Stimulated activated CD8-positive, alpha-beta memory T cell treated with anti-CD3 and anti-CD28 coated beads, Interleukin-15, amount 100 ng/mL, for 4 hours (primary cell): Measurements from ENCODE around the gene MACROD2.

Experiments used
- DNase-seq, 2 donors: peaks; one replicate each; pipeline ENCODE4 v3.0.0-alpha.2; 2020; ENCODE audit warnings: low read depth in 2 of 2

MACROD2 gene

DNA sequence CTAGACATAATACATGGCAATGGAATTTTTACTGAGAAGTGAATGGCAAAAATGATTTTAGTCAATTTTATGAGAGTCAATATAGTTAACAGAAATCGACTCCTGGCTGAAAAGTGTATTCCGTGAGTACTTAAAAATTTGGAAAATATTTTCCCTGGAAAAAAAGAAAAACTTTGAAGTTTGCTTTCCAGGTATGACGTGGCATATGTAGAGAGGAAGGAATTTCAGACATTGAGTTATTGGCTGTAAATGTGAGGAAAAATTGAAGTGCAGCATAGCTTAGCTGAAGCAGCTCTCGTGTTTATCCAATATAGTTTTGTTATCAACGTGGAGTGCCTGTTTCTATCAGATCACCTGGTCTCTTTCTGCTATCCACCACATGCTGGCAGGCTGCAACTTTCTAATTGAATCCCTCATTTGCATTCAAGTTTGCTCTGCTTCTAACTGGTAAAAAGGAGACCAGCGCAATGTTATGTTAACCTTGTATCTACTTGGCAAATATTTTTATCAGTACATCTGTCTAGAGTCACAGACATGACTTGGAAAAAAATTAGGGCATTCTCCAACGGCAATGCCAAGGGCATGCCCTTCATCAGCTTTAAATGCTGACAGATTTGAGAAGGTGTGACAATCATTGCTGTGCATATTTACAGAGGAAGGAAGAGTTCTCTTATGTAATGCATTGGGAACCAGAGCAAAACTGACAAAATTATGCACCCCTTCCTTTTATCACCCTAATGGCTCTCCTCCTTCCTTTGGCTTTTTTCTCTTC lies 1444.9 kb downstream of the MACROD2 start:
- DNase-seq: no peak

DNA sequence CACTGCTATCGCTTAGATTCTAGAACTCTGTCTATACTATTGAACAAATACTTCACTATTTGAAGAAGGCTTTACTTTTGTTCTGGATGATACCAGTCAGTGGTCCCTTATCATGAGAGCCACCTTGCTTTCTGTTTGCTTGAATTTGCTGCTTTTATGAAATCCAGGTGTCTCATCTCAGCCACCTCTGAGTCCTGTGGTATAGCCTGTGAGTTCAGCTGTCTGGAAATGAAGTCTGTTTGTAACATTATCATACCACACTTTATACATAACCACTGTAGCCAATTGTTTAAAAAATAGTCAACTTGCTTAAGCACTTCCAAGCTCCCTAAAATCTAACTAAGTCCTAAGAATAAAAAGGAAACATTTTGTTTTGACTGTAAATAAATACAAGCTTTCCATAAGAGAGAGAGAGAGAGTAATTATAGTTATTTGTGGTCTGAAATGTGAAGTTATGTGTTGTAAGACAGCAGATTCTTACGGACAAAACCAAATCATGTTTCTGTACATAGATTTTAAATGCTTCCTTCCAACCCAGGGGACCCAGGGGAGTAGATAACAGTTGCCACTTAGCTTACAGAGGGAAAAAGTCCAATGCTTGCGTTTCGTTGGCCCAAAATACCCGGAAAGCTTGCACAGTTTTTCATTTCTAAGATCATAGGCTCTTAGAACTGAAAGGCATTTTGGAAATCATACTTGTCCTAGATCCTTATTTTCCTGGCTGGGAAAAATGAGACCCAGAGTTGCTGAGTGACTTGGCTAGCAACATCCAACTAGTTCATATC lies 1449.9 kb downstream of the MACROD2 start:
- no peak for DNase-seq

DNA sequence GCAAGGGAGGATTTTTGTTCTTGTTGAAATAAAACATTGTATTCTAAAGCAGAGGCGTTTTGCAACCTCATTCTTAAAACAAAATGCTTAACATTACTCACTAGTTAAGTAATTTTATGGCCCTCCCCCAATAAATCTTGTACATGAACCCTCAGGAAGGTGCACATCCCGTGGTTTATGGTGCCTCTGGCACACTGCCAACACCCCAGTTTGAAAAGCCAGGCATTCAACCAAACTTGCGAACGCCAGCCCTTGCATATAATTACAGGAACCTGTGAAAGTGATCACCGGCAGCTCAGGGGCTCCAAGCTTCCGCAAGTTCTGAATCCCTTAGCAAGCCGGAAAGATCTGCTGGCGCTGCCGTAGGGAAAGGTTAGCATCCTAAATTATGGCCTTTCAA lies 1451.1 kb downstream of the MACROD2 start:
- no peak for DNase-seq

DNA sequence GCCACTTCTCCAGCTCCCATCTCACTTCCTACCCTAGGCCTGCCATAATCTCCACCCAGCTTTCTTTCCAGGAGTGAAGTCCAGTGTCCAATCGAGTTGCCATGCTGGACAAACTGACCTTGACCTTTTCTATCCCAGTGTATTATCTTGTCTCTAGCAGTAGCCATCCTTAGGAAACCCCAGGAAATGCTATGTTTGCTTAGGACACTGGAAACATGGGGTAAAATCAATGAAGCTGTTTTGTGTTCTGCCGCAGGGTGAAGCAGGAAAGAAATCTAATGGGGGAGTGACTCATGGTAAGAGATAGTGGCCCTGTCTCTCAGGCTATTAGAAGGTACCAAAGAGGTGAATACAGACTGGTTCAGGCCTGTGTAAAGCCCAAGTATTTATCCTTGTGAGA lies 1452.2 kb downstream of the MACROD2 start:
- DNase-seq: no peak

DNA sequence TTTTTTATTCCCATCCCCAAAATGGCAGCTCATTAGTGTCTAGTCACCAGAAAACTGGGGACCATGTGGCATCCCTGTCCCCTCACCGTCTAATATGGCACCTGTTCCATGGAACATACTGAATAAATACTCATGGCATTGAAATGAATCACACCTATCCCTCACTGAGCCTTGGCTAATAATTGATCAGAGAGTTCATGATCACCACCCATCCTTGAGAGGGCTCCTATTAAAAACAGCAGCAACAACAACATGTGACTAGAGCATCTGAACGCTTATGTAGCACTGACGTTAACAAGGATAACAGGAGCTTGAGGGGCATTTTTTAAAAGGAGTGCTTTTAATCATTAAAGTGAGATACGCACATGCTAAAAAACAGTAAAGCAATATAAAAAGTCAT lies 1453.7 kb downstream of the MACROD2 start:
- DNase-seq: no peak

DNA sequence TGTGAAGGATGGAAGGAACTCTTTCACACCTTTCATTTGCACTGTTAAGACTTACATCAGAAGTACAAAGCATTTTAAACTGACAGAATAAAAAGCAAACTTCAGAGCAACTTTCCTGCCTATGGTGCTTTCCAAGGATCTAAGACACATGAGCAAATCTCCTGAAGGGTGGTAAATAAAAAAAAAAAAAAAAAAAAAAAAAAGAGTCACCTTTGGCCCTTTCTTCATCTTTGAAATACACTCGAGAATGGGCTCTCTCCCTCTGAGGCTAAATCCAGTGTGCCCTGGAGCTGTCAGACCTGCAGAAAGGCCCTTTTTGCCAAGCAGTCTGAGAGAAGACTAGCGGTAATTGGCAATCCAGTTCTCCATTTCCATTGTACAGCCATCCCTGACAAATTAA lies 1455.9 kb downstream of the MACROD2 start:
- DNase-seq: no peak

DNA sequence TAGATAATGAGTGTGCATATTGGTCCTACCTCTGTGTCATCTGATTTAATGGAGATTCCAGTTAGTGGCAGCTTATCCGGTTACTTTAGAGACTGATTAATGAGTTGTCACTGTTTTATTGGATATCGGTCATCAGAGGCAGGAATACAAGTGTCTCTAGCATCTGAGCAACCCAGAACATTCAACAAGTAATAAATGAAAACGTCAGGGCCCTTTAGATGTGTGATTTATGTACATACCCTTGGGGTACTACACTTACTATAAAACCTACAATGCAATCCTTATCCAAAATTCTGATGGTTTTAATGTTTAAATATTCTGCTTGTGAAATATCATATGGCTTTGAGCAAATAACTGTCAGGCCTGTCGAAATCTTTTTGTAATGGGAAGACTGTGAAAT lies 1460.0 kb downstream of the MACROD2 start:
- DNase-seq: no peak

DNA sequence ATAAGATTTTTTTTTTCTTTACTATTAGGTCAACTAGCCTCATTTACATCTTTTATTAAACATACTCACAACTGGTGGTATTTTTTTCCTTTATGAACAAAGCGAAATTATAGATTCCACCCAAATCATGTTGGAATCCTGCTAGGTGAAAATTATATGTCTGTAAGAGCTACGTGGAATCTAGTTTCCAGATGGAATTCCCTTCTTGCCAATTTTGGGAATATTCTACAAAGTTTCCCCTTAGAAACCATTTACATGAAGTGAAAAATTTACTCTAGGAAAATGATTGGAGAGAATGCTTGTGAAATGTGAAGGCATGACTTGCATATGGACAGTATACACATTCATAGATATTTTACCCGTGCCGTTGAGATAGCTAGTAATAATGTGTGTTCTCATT lies 1466.6 kb downstream of the MACROD2 start:
- no peak for DNase-seq

DNA sequence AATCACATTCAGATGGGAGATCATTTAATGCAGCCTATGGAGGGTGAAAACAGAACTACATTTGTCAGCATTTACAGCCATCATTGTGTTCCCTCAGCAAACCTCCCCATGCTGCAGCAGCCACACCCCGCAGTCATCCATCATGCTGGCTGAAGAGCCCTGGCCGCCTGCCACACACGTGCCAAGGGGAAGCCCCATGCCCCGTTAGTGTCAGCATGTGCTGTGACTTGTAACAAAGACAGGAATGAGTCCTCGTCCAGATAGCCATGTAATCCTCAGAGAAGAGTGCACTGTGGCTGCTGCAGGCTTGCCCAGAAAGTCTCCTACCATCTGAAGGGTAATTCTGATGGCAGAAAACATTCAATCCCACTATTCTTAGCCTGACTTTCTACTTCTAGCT lies 1480.2 kb downstream of the MACROD2 start:
- DNase-seq: no peak

DNA sequence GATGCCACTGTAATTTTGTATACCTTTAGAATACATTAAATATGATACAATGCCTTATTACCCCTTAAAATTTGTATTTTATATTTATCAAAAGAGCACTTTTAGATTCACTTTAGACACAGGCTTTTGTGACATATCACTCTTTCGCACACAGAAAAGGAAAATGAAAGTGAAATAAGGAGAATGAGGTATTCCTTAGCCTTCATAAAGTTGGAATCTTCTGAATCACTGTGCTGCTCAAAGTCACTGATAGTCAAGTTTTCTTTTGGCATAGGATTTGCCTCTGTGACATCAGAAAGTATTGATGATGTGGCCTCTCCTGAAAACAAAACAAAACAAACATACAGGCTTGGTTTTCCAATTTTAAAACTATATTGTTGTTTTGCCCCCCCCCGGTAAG lies 1480.9 kb downstream of the MACROD2 start:
- DNase-seq: no peak

DNA sequence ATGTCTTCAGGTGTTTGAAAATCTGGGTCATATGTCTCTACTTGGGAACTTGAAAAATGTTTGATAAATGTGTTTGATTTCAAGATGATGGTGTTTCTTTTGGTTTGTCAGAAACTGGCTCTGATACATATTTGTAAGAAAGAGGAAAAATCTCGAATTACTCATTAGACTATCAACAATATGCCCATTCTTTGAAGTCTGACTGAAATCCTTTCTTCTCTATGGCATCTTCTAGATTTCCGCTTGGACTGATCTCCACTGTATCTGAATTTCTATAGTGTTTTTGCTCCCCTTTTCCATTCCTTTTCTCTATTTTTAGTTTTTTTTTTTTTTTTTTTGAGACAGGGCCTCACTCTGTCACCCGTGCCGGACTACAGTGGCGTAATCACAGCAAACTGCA lies 1481.5 kb downstream of the MACROD2 start:
- DNase-seq: no peak

DNA sequence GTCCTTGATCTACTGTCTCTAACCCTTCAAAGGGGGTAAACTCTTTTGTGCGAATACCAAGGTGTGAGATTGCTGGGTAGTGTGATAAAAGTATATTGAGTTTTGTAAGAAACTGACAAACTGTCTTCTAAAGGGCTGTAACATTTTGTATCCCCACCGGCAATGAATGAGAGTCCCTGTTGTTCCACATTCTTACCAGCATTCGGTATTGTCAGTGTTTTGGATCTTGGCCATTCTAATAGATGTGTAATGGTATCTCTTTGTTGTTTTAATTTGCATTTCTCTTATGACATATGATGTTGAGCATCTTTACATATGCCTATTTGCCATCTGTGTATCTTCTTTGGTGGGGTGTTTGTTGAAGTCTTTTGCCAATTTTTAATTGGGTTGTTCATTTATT lies 1487.2 kb downstream of the MACROD2 start:
- no peak for DNase-seq

DNA sequence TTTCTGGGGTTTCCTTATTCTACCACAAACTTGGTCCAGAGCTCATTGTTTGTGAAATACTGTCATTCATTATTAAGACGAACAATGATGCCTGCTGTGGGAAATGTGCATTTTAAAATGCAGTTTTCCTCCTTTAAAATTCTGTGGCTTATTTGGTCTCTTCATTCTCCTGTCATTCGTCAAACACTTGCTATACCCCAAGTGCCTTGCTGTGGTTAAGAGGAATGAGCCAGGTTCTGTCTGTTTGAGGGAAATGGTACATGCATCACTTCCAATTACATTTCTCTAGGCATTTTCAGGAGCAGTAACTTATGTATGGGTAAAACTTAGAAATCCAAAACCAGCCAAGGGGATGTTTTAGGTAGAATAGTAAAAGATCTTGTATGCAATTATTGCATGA lies 1490.2 kb downstream of the MACROD2 start:
- DNase-seq: no peak

DNA sequence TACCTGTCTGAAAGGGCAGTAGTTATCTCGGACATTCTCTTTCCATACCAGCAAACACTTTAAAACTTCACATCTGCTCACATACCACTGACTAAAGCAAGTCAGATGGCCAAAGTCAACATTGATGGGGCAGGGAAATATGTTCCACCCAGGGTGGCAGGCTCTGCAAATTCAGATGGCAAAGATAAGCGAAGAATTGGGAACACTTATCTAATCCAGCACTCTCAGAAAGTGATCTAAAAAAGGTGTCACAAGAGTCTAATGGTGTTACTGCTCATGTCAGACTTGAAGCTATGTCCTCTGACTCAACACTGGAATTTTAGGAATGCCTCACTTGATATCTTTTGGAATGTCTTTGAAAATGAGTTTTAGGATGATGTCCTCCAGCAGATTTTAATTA lies 1491.7 kb downstream of the MACROD2 start:
- no peak for DNase-seq

DNA sequence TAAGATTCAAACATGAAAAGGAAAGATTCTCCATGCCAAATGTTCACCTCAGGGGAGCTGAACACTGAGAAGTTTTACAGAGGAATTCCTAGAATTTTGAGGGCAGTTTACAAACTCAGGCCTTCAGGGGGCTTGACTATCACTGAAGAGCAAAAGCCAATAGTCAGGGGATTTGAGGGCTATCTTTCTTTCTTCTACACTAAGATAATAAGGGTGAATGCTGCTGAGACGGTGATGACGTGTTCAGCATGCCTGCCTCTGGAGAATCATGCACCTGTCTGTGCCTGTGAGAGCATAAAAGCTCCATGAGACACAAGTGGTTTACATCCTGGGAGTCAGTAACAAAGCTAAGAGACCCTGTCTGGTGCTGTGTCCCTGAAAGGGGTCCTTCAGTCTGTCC lies 1492.4 kb downstream of the MACROD2 start:
- no peak for DNase-seq

DNA sequence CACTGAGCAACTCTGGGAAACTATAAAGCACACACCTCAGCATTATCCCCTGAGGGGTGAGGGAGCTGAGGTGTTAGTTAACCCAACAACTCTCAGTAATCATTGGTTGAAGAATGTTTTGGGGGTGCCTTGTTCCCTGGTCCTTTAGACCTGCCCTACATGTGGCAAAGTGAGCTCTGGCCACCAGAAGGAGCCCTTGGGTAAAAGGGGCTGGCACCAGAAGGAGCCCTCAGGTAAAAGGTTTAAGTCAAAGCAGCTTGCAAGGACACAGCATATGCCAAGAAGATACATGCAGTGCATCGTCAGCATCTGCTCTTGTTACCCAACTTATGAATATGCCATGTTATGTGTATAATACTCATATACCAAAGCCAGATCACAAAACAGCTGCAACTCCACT lies 1496.3 kb downstream of the MACROD2 start:
- no peak for DNase-seq

DNA sequence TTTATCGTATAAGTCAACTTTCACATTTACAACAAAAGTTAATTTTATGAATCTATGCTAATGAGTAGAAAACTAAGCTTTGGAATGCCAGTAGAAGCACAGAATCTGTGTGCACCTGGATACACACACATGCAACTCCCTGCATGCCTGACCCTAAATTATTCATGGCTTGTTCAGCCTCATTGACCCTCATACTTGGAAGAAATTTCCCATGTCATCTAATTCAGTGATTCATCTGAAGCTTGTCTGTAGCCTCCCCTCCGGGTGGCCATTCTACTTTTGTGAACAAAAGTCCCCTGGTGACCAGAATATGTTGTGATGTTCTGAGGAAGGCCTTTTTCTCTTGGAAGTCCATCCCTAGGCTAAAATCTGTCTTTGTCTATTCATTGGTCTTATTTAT lies 1499.5 kb downstream of the MACROD2 start:
- DNase-seq: no peak

DNA sequence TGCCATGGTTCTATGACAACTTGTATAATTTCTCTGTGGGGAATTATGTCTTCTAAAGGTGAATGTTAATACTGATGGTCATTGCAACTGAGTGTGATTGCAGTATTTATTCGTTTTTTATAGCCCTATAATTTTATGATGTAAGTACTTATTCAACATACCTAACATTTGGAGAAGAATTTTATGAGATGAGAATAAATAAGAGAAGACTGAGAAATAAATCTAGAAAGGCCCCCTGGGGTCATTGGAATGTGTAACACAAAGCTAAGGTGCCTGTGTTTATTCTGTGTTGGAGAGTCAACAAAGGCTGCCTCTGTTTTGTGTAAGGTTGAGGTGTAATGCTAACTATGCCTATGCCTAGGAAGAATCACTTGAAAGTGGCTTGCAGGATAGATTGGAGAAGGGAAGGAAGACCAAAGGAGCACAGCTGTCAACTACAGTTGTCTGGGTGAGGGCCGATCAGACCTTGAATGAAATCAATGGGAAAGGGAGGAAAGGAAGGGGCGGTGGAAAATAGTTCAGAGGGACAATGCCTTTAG lies 1501.3 kb downstream of the MACROD2 start:
- no peak for DNase-seq

DNA sequence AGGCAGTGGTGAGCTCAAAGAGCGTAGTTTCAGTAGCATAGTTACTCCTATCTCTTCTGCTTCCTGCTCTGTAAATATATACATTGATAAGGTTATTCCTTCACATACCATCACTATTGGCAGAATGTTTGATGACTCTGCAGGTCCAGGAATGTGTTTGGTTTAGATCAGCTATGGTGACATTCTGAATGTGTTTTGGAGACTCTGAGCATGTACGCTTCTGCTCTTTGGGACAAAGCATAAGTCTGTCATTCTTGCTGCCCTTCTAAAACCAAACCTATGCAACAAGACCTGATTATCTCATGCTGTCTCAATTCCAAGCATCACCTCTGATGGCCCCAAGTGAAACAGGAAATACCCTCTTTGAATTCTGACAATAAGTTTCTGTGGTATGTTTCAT lies 1503.6 kb downstream of the MACROD2 start:
- DNase-seq: no peak

DNA sequence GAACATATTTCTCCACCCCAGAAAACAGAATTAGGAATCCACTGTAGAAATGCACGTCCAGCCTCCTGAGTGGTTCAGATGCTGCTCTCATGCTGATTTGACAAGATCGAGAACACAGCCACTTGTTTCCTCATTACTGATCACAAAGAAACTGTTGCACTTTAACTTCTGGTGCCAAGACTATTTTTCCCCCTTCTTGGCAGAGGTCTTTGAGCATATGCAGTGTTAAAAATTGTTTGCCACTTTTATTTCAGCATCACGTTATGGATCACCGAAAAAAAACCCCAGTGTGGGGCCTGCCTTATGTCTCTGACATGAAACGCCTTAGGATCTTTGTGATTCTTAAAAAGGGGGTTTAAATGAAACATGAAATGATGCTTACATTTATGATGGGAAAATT lies 1511.0 kb downstream of the MACROD2 start:
- DNase-seq: no peak

DNA sequence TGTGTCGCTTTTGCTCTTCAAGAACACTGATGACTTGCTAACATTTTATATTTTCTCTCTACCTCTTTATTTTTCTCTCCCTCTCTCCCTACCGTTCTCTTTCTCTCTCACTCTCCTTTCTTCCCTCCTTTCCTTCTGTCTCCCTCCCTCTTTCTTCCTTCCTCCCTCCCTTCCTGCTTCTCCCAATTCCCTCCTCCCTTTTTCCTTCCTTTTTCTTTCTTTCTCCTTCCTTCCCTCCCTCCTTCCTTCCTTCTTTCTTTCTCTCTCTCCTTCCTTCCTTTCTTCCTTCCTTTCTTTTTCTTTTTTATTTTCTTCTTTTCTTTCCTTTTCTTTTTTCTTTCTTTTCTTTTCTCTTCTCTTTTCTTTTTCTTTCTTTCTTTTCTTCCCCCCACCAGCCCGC lies 1511.8 kb downstream of the MACROD2 start:
- DNase-seq: no peak

DNA sequence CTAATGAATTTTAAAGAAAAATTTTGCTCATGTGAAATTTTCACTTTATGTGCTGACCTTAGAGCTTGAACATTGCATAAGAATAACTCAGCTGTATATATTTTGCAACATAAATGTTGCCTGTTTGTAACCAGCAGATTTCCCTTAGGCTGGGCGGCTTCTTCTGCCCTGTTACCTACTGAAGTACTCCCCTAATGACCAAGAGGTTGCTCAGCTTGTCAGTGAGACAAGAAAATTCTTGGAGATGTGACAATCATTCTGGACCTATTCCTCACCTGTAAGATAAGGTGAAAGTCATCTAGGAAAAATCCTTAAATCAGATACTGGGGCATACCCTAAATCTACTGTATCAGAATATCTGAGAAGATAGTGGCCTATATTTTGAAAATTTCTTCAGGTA lies 1516.2 kb downstream of the MACROD2 start:
- no peak for DNase-seq

DNA sequence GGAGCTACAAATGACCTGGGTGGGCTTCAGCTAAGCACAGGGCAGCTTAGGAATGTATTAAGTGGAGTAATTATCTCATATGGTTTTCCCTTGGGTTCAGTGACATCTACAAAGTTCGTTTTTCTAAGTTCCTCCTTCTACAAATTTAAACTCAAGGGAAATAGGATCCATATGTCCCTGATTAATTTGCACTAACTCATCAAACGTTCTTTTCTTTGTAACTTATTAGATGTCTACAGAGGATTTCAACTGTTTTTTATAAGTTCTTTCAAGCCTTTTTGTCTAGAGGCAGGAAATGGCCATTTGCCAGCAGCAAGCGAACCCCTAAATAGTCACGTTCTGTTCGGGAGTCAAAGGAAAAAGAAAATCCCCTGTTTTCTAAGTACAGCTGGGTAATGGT lies 1517.6 kb downstream of the MACROD2 start:
- no peak for DNase-seq
